ENCODE data around the gene TMEM203. TPM values are rescaled to one million over a fixed set of nuclear protein-coding genes. Genes with fewer than 3 reads are reported as not detected.
"Not testable (repeated sequence)": the region's sequence is repeated elsewhere in the genome, so short reads cannot be mapped to it uniquely, and the experiment has no call there.

TMEM203 gene, protein sequence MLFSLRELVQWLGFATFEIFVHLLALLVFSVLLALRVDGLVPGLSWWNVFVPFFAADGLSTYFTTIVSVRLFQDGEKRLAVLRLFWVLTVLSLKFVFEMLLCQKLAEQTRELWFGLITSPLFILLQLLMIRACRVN
- total RNA-seq = 34.2 TPM

DNA sequence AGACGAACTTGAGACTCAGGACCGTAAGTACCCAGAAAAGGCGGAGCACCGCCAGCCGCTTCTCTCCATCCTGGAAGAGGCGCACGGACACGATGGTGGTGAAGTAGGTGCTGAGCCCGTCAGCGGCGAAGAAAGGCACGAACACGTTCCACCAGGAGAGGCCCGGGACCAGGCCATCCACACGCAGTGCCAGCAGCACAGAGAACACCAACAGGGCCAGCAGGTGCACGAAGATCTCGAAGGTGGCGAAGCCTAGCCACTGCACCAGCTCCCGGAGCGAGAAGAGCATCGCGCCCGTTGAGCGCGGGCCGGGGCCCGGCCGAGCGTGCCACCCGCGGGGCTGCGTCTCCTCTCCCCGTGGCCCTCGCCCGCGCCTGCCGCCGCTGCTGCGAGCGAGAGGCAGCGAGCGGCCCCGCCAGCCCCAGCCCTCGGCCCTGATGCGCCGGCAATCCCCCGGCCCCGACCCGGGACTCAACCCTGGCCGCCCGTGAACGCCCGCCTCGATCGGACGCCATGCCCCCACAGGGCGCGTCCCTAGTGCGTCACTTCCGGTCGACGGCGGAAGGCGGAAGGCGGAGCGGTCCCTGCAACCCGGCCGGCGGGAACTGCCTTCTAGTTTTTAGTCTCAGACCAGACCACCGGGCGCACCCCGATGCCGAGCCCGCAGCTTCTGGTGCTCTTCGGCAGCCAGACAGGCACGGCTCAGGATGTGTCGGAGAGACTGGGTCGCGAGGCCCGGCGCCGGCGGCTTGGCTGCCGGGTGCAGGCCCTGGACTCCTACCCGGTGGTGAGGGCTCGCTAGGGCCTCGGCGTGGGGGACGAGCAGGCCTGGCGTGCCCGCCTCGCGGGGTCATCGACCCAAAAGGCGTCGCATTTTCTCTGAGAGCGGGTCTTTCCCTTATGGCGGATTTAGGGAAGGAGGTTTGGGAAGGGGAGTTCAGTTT, at the start of gene TMEM203, which contains the start of gene NDOR1:
TSS of gene TMEM203 (minus strand) at position 523 of the 944 bp plus-strand sequence. CDS start at position 289, 234 bp downstream.
TSS of gene NDOR1 (plus strand) at position 575 of the 944 bp plus-strand sequence. CDS start at position 653, 78 bp downstream.
- DNase-seq (ENCODE audit: low spot score in 2 of 2) (peak; percentile 99 to 100), FAIRE-seq (no peak)

DNA sequence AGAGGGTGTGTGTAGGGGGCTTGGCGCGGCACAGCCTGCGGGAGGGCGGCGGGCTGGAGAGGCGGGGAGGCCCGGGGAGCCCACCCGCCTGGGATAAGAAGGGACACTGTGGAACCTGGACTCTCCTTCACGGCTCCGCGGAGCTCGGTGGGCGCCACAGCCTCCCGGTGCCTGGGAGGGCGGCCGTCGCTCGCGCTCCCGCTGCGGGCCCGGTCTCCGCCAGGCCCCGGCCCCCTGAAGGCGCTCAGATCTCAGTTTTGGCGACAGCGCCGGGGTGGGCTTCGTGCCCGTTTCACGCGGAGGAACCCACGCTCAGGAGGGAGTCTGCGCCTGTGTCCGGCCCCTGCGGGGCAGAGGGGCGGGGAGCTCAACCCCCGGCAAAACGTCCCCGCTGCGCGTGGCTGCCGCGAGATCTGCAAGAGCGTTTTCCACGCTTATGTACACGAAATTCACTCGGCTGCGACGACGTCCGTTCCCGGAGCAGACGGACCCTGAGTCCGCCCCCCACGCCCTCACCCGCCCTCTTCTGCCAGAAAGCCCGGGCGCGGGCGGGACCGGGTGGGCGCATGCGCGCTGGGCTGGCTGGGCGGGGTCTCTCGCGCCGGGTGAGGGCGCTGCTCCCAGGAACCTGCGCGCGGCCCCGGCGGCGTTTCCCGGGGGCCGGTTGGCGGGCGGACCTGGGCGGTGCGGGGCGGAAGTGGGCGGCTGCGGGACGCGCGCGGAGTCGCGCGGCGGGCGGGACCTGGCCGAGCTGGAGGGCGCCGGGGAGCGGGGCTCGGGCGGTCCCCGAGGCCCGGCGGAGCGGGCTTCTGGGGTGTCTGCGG, 49.4 kb upstream of the TMEM203 start, which contains the start of gene NELFB:
TSS of gene NELFB (plus strand) at position 704 of the 824 bp plus-strand sequence.
- FAIRE-seq (no peak), DNase-seq (ENCODE audit: low spot score in 2 of 2) (peak; percentile 100)

DNA sequence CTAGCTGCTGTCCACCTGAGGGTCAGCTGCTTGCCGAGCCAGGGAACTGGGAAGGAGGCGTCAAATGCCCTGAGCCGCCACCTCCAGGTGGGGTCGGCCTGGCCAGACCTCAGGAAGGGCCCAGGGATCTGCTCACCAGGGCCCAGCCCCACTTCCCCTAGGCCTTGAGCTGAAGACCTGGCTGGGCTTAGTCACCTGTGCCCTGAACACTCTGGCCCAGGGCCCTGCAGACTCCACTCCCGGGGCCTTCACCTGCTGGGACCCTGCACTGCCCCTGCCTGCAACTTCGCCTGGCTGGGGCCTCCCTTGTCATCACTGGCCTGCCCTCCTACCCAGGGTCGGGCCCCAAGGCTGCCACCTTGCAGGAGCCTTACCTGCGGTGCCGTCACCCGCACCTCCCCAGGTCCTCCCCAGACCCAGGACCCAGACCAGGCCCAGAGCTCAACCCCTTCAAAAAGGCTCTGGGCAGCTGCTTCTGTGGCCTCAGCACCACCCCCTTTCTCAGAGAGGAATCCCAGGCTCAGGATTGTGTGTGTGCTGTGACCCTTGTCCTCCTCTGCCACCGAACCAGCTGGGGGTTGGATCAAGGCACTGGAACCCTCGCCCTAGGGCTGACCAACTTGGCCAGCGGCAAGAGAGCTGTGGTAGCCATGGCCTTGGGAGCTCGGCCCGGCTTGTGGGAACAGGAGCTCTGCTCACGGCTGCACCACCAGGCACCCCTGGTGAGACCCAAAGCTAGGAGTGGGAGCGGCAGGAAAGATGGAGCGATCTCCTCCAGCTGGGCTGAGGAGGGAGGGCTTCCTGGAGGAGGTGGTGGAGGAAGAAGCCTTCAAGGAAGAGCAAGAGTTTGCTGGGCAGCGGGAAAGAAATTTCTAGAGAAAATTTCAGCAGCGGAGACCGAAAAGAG, 48.5 kb upstream of the TMEM203 start:
- FAIRE-seq = no peak
- DNase-seq (ENCODE audit: low spot score in 2 of 2) = no peak

DNA sequence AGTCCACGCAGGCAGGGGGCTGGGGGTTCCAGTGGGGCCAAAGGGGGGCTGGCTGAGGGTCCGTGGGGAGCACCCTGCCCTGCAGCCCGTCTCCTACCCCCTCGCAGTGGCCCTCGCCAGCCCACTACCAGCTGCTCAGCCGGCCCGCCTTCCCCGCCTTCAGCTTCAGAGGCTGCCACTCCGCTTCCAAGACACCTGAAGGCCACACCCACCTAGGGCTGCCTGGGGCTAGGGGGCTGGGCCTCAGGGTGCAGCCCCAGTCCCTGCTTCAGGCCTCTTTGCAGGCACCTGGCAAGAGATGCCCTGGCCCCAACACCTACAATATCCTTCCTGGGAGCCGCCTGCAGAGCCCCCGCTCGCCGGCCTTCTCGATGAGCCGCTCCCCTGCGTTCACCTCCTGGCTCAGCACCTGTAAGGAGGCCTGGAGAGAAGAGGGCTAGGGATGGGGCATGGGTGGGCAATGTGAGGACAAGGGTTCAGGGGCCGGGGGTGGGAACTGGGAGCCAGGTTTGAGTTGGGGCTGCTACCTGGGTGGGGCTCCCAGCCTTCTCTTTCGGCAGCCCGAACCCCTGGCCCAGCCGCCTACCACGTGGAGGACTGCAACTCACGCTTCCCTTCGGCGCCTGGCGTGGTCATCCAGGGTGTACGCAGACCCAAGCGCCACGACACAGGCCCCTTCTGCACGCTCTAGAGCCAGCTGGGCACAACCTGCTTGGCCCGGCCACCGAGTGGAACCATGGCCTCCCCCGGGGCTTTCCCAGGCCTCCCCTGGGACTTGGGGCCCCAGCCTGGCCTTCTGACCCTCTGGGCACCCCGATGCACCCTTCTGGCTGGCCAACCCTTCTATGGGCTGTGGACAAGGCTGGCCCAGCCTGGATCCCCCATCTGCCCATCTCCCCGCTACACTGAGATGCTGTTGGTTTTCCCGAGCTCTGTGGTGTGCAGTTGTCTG, 47.4 kb upstream of the TMEM203 start:
- no peak for DNase-seq (ENCODE audit: low spot score in 2 of 2)
- no peak for FAIRE-seq

DNA sequence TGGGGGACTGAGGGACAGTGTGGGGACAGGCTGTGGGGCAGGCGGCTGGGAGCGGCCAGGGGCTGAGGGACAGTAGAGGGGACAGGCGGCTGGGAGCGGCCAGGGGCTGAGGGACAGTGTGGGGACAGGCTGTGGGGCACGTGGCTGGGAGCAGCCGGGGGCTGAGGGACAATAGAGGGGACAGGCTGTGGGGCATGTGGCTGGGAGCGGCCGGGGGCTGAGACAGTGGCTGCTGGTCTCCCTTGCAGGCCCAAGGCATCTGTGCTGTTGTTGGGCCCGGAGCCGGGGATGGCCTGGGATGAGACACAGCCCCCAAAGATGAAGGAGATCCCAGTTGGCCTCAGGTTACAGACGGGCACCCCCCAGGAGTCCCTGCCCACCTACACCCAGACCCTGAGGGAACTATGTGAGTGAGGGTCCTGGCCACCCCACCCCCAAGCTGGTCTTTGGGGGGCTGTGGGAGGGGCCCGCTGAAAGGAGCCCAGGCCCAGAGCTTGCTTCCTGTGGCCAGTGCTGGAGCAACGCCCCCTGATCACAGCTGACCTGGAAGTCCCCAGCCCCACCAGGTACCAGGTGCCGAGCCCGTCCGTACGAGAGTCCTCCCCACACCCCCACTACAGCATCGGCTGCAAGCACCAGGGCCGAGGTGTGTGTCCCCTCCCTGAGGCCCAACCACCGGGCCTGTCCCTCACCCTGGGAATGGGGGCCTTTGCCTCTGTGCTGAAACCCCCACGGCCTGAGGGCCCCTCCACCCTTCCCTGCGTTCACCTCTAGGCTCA, 46.2 kb upstream of the TMEM203 start:
- DNase-seq (ENCODE audit: low spot score in 2 of 2) (no peak), FAIRE-seq (no peak)

DNA sequence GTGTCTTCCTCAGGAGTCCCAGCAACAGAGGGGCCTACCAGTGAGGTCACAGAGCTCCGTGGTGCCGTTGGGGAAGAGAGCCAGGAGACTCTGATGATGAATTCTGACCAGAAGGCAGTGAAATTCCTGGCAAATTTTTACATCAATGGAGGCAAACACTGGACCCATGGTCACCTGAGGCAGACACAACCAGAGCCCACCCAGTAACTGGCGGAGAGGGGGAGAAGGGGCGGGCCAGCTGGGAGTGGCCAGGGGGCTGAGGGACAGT, 45.7 kb upstream of the TMEM203 start, which contains the start of gene STPG3:
TSS of gene STPG3 (plus strand) at position 93 of the 268 bp plus-strand sequence. CDS start at position 94, 1 bp downstream.
- no peak for DNase-seq (ENCODE audit: low spot score in 2 of 2)

DNA sequence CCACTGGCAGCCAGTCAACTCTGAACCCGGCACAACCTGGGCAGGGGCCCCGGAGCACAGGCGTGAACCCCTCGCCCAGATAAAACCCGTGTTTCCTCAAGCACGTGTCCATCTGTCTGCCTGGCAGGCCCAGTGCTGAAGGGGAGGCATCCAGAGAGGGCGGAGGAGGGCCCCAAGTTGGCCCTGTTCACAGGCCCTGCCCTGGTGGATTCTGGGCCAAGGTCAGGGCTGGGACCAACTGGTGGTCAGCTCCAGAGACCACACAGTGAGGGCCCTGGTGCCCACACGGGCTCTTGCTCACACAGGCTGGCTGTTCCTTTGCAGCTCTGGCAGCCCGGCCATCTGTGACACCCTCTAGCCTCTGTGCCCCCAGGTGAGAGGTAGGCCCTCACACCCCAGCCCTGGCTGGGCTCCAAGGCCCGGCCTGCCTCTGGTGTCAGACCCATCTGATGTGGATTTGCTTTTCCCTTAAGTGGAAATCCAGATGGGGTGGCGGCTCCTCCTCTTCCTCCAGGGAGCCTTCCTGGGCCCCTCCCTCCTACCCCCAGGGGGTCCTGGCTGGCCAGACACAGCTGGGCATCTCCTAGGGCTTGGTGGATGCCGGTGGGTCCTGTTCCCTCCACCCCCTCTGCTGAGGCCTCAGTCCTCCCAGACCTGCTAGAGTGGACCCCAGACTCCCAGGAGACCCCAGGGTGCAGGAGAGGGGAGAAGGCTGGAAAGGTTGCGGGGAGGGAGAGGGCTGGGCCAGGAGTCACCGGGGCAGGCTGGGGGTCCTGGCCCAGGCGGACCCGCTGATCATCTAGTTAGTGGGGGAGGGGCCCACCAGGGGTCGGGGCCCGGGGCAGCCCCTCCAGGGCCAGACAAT, 45.1 kb upstream of the TMEM203 start:
- DNase-seq (ENCODE audit: low spot score in 2 of 2) (no peak), FAIRE-seq (no peak)

More for the DNA sequence above, 45.7 kb upstream of the TMEM203 start, which contains the start of gene STPG3:
- FAIRE-seq = no peak

DNA sequence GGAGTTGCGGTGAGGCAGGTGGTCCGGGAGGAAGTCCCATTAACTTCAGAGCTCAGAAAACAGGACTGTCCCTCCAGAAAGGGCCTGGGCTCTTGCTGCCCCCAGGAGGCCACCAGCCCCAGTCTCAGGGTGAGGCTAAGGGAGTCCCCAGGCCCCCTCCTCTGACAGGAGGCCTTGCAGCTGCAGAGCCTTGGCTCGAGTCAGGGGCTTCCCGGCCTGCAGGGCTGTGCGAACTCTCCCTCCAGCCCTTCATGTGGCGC, 42.4 kb upstream of the TMEM203 start:
- DNase-seq (ENCODE audit: low spot score in 2 of 2) = no peak
- FAIRE-seq = no peak

DNA sequence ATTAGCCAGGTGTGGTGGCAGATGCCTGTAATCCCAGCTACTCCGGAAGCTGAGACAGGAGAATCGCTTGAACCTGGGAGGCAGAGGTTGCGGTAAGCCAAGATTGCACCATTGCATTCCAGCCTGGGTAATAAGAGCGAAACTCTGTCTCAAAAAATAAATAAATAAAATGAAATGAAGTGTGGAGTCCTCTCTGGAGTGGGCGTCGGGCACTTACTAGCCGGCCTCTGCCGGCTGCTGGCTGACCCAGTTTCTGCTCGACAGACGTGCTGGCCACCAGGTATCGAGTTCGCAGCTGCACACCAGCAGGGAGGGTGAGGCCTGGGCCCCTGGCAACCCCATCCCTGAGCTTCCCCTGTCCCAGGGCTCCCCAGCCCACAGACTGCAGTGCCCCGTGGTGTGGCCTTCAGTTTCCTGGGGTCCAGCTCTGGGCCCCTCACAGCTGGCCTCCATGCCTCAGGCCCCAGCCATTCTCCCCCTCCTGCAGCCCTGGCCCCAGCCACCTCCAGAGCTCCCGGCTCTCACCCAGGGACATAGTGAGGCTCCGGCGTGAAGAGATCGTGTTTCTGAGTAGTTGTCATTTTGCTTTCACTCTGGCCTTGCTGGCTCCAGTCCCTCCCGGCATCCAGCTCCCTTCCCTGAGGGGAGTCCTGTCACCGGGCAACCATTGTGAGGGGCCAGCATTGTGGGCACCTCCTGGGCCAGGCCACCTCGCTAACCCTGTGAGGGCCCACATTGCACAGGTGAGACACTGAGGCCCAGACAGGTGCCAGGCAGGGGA, 41.9 kb upstream of the TMEM203 start:
- FAIRE-seq (no peak), DNase-seq (ENCODE audit: low spot score in 2 of 2) (no peak)

DNA sequence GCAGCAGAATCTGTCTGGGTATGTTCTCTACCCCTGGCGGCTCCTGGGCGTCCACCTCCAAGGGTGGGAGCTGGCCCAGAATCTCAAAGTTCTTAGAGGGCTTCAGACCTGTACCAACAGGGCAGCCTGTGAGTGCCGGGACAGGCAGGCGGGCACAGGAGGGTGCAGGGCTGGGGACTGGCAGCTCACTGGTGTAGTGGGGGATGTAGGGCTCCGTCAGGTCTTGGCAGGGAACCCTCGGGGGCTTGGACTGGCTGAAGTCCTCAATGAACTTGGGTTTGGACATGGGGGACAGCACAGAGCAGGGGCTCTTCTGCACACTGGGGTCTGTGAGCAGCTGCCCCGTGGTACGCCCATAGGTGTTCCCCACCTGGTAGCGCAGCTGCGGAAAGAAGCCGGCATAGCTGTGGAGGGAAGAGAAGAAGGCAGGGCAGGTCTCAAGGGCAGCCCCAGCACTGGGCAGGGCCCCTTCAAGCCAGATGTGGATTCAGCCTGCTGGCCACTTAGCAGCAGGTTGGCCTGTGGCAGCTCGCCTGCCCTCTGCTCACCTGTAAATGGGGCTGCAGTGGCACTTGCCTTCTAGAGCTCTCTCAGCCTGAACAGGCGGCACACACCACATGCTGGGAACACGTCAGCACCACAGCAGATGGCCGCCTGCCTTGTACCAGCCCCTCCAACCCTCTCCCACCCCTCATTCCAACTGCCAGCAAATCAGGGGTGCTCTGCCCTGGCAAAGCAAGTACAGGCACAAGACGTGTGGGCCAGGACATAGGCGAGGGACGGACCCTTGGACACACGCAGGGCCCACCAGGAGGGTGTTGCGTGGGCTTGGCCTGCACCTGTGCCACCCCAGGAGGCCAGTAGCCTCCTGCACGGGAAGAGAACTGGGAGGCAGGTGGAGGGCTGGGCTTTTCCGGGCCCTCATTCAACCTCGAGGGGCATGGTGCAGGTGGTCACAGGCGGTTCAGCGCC, 40.3 kb upstream of the TMEM203 start:
- no peak for FAIRE-seq
- DNase-seq (ENCODE audit: low spot score in 2 of 2) = no peak

DNA sequence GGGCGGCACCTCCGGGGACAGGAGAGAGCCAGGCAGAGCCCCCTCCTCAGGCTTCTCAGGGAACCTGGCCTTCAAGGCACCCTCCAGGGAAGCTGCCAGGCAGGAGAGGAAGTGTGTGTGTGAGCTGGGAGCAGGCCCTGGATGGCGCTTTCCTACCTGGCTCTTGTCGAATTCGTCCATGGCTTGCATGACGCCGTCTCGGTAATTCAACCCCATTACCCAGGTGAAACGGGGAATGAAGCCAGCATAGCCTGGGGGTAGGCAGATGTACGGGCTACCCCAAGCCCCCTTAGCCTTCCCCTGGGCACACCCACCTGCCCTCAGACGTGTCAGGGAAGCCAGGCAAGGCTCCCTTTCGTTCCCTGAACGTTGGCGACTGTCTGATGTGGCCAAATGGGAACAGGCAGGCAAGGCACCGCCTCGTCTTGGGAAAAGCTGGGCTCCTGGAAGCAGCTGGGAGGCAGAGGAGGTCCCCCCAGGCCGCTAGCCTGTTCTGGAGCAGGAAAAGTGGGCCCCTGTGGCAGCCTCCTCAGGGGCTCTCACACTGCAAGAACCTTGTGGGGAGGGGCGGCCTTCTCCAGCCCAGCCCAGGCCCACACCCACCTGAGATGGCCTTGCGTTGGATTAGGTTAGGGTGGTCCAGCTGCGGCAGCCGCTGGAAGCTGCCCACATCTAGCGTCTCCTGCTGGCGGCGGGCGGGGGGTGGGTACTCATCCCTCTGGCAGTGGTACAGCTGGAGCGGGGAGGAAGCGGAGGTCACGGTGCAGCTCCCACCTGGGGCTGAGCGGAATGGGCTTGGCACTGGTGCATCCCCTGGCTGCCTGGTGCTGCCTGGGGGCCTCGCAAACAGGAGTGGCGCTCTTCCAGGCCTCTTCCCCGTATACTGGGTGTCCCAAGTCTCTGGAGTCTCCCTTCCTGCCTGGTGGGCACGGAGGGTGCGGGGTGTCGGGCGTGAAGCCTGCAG, 39.3 kb upstream of the TMEM203 start:
- no peak for DNase-seq (ENCODE audit: low spot score in 2 of 2)
- no peak for FAIRE-seq

DNA sequence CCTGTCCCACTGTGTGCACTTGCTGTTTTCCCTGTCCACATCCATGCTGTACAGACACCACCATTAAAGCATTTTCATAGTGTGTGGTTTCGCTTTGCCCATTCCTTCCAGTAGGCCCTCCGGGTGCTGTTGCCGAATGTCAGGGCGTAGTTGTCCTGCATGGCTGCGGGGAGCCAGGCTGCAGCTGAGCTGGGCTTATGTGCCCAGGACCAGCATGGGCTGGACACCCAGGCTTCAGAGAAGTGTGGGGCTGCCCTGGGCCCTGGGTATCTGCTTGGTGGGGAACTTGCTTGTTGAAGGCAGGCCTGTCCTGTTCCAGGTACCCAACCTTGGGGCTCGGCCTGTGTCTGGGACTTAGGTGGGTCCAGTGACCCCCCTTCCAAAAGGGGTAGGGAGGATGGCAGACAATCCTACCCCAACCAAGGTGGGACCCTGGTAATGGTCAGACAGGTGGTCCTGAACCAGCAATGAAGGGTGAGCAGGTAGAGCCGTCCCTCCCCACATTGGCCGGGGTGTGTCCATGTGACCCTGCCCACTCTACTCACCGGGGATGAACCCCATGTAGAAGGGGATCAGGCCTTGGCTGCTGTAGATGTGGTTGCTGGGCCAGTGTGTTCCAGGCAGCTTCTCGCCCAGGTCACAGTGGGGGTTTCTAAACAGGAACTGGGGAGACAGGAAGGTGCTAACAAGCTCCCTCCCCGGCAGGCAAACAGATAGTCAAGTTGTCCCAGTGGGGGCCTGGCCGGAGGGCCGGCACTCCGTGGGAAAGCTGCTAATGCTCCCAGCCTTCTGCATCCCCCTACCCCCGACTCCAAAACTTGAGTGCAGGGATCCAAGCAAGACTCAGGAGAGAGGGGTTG, 38.4 kb upstream of the TMEM203 start:
- DNase-seq (ENCODE audit: low spot score in 2 of 2) (no peak), FAIRE-seq (no peak)

DNA sequence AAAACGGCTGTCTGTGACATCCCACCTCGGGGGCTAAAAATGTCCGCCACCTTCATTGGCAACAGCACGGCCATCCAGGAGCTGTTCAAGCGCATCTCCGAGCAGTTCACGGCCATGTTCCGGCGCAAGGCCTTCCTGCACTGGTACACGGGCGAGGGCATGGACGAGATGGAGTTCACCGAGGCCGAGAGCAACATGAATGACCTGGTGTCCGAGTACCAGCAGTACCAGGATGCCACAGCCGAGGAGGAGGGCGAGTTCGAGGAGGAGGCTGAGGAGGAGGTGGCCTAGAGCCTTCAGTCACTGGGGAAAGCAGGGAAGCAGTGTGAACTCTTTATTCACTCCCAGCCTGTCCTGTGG, 37.8 kb upstream of the TMEM203 start:
- not testable (repeated sequence) for FAIRE-seq; DNase-seq (ENCODE audit: low spot score in 2 of 2)

All from frontal cortex (tissue), 4 donors.